Stomach smooth muscle (tissue), 2 donors: ENCODE results near the gene MACF1.

Source experiments
- H3K27ac ChIP-seq: one replicate; pipeline ENCODE4 v1.7.0; 2013; ENCODE audit warnings: mild to moderate bottlenecking, low read length, inconsistent platforms
- H3K27me3 ChIP-seq, 2 donors: one replicate each; pipeline ENCODE4 v1.7.0; 2013; ENCODE audit warnings: low read length in 2 of 2; ENCODE audit not compliant: insufficient read depth in 2 of 2, control insufficient read depth in 1 of 2
- H3K36me3 ChIP-seq, 2 donors: one replicate each; pipeline ENCODE4 v1.7.0; 2013; ENCODE audit warnings: low read length in 2 of 2; ENCODE audit not compliant: control insufficient read depth in 2 of 2, insufficient read depth in 2 of 2
- H3K4me1 ChIP-seq: one replicate; pipeline ENCODE4 v1.7.0; 2013; ENCODE audit warnings: low read length; ENCODE audit not compliant: control insufficient read depth, insufficient read depth
- H3K4me3 ChIP-seq, 2 donors: one replicate each; pipeline ENCODE4 v1.7.0; 2013; ENCODE audit warnings: low read length in 2 of 2
- H3K9ac ChIP-seq, 2 donors: one replicate each; pipeline ENCODE4 v1.7.0; 2013; ENCODE audit warnings: low read length in 2 of 2, mild to moderate bottlenecking in 1 of 2
- H3K9me3 ChIP-seq, 2 donors: one replicate each; pipeline ENCODE4 v1.7.0; 2013; ENCODE audit warnings: low read length in 2 of 2; ENCODE audit not compliant: control insufficient read depth in 2 of 2
- donor health status: healthy.
- donor health status: Pancreatic carcinoma.

Gene MACF1

GRCh38 chr1:39282537-39283216 is 78.2 kb downstream of the MACF1 start:
- H3K9ac ChIP-seq, result peak overlapping the region in 1 of 2 donors; percentile 37

GRCh38 chr1:39283858-39284257 is 79.4 kb downstream of the MACF1 start:
- no peak overlapping the region for H3K9ac ChIP-seq

More at GRCh38 chr1:39282537-39283216, 78.2 kb downstream of the MACF1 start:
- Histone ChIP-seq H3K27me3 (no peaks in the 10 kb centered on the region), H3K36me3 (peaks cover 30 to 36% of the 10 kb centered on the region in 2 donors), H3K4me1 (peaks cover 20% of the 10 kb centered on the region), H3K27ac (peak overlapping the region; percentile 70), H3K4me3 (no peak overlapping the region), H3K9me3 (no peaks in the 10 kb centered on the region)

GRCh38 chr1:39287541-39287940 is 83.0 kb downstream of the MACF1 start:
- Histone ChIP-seq H3K36me3 (peaks cover 48 to 49% of the 10 kb centered on the region in 2 donors), H3K27ac (no peak overlapping the region), H3K4me1 (peaks cover 18% of the 10 kb centered on the region), H3K9ac (no peak overlapping the region), H3K27me3 (no peaks in the 10 kb centered on the region), H3K4me3 (no peak overlapping the region), H3K9me3 (no peaks in the 10 kb centered on the region)

More at GRCh38 chr1:39283858-39284257, 79.4 kb downstream of the MACF1 start:
- H3K4me3 ChIP-seq, result no peak overlapping the region
- peaks cover 33 to 39% of the 10 kb centered on the region in 2 donors for H3K36me3 ChIP-seq
- no peaks in the 10 kb centered on the region for H3K27me3 ChIP-seq
- H3K9me3 ChIP-seq, result no peaks in the 10 kb centered on the region
- H3K4me1 ChIP-seq, result peaks cover 20% of the 10 kb centered on the region
- H3K27ac ChIP-seq, result peak overlapping the region; percentile 70

GRCh38 chr1:39288735-39289465 is 84.4 kb downstream of the MACF1 start:
- no peaks in the 10 kb centered on the region for H3K9me3 ChIP-seq
- H3K27ac ChIP-seq, result no peak overlapping the region
- no peak overlapping the region for H3K9ac ChIP-seq
- peaks cover 5% of the 10 kb centered on the region for H3K4me1 ChIP-seq
- H3K4me3 ChIP-seq, result no peak overlapping the region
- peaks cover 52 to 55% of the 10 kb centered on the region in 2 donors for H3K36me3 ChIP-seq
- no peaks in the 10 kb centered on the region for H3K27me3 ChIP-seq

GRCh38 chr1:39292401-39292800 is 87.9 kb downstream of the MACF1 start:
- Histone ChIP-seq H3K9ac (no peak overlapping the region), H3K36me3 (peaks cover 46 to 53% of the 10 kb centered on the region in 2 donors), H3K4me3 (no peak overlapping the region), H3K4me1 (peaks cover 4% of the 10 kb centered on the region), H3K27ac (no peak overlapping the region), H3K27me3 (no peaks in the 10 kb centered on the region), H3K9me3 (no peaks in the 10 kb centered on the region)

- Histone ChIP-seq H3K9ac (no peak overlapping the region), H3K36me3 (peaks cover 47 to 52% of the 10 kb centered on the region in 2 donors), H3K27ac (no peak overlapping the region), H3K27me3 (no peaks in the 10 kb centered on the region), H3K9me3 (no peaks in the 10 kb centered on the region), H3K4me1 (peaks cover 4% of the 10 kb centered on the region), H3K4me3 (no peak overlapping the region)
Observed at GRCh38 chr1:39293375-39294070, 89.0 kb downstream of the MACF1 start.

GRCh38 chr1:39294531-39294930 is 90.0 kb downstream of the MACF1 start:
- Histone ChIP-seq H3K27ac (no peak overlapping the region), H3K36me3 (peaks cover 47 to 53% of the 10 kb centered on the region in 2 donors), H3K9me3 (no peaks in the 10 kb centered on the region), H3K4me3 (no peak overlapping the region), H3K4me1 (peaks cover 4% of the 10 kb centered on the region), H3K27me3 (no peaks in the 10 kb centered on the region), H3K9ac (no peak overlapping the region)

- Histone ChIP-seq H3K27ac (no peak overlapping the region), H3K9ac (no peak overlapping the region), H3K36me3 (peaks cover 58 to 59% of the 10 kb centered on the region in 2 donors), H3K4me3 (no peak overlapping the region), H3K9me3 (no peaks in the 10 kb centered on the region), H3K4me1 (peaks cover 4% of the 10 kb centered on the region), H3K27me3 (no peaks in the 10 kb centered on the region)
Observed at GRCh38 chr1:39295901-39296300, 91.4 kb downstream of the MACF1 start.

GRCh38 chr1:39297551-39297950 is 93.1 kb downstream of the MACF1 start:
- H3K27ac ChIP-seq, result peak overlapping the region; percentile 25

GRCh38 chr1:39301606-39302005 is 97.1 kb downstream of the MACF1 start:
- H3K27ac ChIP-seq, result no peak overlapping the region
- no peaks in the 10 kb centered on the region for H3K9me3 ChIP-seq
- H3K36me3 ChIP-seq, result peaks cover 37 to 39% of the 10 kb centered on the region in 2 donors
- H3K4me3 ChIP-seq, result no peak overlapping the region
- no peaks in the 10 kb centered on the region for H3K27me3 ChIP-seq
- no peaks in the 10 kb centered on the region for H3K4me1 ChIP-seq
- no peak overlapping the region for H3K9ac ChIP-seq

More at GRCh38 chr1:39297551-39297950, 93.1 kb downstream of the MACF1 start:
- H3K9ac ChIP-seq, result no peak overlapping the region
- H3K4me3 ChIP-seq, result no peak overlapping the region
- H3K4me1 ChIP-seq, result peaks cover 4% of the 10 kb centered on the region
- H3K27me3 ChIP-seq, result no peaks in the 10 kb centered on the region
- peaks cover 51 to 56% of the 10 kb centered on the region in 2 donors for H3K36me3 ChIP-seq
- no peaks in the 10 kb centered on the region for H3K9me3 ChIP-seq
